Stimulated activated memory B cell treated with anti-CD40 and anti-IgM and Interleukin-4, amounts not matched to agents 10 μg/mL and 1 μg/mL and 100 μg/mL, for 72 hours (primary cell): ENCODE measurements around the gene CRCP.

Experiments used
- ATAC-seq: fragments of 150-1000 bp; cut with Tn5 transposase; 2 replicates; pipeline ENCODE4 v1.10.0; 2021
- H3K27ac Mint-ChIP-seq: one replicate; pipeline ENCODE4 v1.8.0; 2022; ENCODE audit warnings: mild to moderate bottlenecking, mixed read lengths
- H3K27me3 Mint-ChIP-seq: one replicate; pipeline ENCODE4 v1.8.0; 2022; ENCODE audit warnings: mixed read lengths
- H3K36me3 Mint-ChIP-seq: one replicate; pipeline ENCODE4 v1.8.0; 2022; ENCODE audit warnings: mixed read lengths
- H3K4me1 Mint-ChIP-seq: one replicate; pipeline ENCODE4 v1.8.0; 2022; ENCODE audit warnings: mixed read lengths
- H3K4me3 Mint-ChIP-seq: one replicate; pipeline ENCODE4 v1.8.0; 2022; ENCODE audit warnings: mild to moderate bottlenecking, moderate library complexity, mixed read lengths
- H3K9me3 Mint-ChIP-seq: one replicate; pipeline ENCODE4 v1.8.0; 2022; ENCODE audit warnings: mixed read lengths

Gene CRCP

DNA sequence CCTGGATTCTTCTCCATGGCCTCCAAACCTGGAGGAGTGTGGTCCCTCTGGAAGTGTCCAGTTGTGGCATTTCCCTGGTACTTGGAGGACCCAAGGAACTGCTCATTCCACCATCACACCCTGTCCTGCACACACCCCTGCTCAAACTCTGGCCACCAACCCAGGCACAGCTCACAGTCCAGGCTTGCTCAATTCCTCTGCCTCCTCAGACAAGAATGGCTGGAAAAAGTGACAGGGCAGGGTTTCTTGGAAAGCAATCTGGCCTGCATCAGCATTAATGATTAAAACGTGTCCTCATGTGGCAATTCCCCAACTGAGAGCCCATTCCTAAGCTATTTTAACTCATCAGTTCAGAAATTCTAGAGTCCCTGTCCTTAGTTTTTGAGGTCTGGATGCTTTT, 73.3 kb downstream of the CRCP start:
- Mint-ChIP-seq H3K36me3 (no peaks in the 10 kb centered on the region), H3K27ac (no peak overlapping the region), H3K27me3 (peaks cover 29% of the 10 kb centered on the region), H3K4me1 (peaks cover 7% of the 10 kb centered on the region), H3K9me3 (peaks cover 3% of the 10 kb centered on the region), H3K4me3 (no peak overlapping the region)
- no peak for ATAC-seq

DNA sequence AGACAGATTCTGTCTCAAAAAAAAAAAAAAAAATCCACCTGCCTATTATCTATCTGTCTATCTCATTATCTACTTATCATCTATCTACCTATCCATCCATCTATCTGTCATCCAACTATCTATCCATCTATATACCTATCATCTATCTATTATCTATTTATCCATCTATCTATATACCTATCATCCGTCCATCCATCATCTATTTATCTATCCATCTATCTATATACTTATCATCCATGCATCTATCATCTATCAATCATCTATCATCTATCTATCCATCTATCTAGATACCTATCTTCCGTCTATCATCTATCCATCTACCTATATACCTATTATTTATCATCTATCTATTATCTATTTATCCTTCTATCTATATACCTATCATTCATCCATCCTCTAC, 74.0 kb downstream of the CRCP start:
- Mint-ChIP-seq H3K27me3 (peaks cover 29% of the 10 kb centered on the region), H3K4me3 (no peak overlapping the region), H3K27ac (no peak overlapping the region), H3K9me3 (peaks cover 5% of the 10 kb centered on the region), H3K36me3 (no peaks in the 10 kb centered on the region), H3K4me1 (peaks cover 9% of the 10 kb centered on the region)
- ATAC-seq = no peak

DNA sequence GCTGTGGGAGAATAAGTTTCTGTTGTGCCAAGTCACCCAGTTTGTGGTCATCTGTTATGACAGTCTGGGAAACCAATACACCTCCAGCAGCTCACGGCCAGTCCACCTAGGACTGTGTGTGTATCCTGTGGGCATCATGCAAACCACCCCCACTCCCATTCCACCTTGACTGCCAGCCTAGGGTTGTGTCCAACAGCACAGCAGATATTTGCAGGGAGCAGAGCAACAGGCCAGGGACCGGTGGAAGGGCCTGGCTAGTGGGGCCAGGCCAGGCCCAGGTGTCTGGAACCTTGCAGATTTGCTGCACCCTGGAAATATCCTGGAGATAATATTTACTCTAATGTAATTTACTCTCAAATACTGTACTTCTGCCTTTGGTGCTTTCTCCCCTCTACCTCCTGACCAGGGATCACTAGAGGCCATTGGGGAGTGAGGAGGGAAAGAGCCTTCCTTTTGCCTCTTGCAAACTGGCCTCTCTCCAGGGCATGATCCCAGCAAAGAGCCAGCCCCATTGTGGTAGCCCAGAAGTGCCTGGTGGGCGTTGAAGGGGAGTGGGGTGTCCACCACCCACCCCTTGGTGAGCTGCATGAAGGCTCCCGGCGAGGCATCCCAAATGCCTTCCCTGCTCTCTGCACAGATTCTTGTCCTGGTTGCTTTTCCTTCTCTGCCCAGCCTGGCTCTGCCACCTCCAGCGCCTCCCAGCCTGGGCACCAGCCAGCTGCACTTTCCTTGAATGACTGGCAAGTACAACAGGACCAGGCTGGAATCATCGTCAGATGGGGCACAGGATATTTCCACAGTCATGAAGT, 75.3 kb downstream of the CRCP start:
- Mint-ChIP-seq H3K4me1 (peaks cover 6% of the 10 kb centered on the region), H3K4me3 (no peak overlapping the region), H3K9me3 (peaks cover 6% of the 10 kb centered on the region), H3K36me3 (no peaks in the 10 kb centered on the region), H3K27ac (no peak overlapping the region), H3K27me3 (peaks cover 29% of the 10 kb centered on the region)
- no peak for ATAC-seq

DNA sequence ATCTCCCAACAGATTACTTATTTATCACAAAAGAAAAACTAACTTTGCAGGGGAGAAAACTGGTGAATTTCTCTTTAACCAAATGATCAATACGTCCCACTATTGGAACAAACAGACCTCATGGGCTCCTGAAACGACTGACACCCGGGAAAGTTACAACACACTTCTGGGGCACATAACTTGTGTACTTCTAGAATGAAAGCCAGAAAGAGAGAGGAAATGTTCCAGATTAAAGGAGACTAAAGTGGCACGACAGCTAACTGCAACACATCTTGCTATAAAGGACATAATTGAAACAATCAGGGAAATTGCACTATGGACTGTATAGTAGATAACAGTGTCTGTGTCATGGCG, 75.8 kb downstream of the CRCP start:
- Mint-ChIP-seq H3K4me1 (peaks cover 5% of the 10 kb centered on the region), H3K27ac (no peak overlapping the region), H3K27me3 (peaks cover 29% of the 10 kb centered on the region), H3K9me3 (peaks cover 6% of the 10 kb centered on the region), H3K4me3 (no peak overlapping the region), H3K36me3 (no peaks in the 10 kb centered on the region)
- no peak for ATAC-seq

DNA sequence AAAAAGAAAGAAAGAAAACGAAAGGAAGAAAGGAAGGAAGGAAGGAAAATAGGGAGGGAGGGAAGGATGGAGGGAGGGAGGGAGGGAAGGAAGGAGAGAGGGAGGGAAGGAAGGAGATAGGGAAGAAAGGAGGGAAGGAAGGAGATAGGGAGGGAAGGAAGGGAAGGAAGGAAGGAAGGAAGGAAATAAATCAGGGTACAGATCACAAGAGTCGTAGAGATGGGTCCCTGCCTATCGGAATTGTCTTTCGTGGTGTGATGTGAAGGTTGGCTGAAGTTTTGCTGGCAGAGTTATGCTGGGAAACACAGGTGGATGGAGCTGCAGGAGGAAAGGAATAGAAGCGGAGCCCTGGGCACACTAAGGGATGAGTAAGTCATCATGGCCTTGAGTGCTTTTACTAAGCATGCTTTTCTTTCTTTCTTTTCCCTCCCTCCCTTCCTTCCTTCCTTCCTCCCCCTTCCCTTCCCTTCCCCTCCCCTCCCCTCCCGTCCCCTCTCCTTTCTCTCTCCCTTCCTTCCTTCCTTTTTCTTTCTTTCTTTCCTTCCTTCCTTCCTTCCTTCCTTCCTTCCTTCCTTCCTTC, 78.6 kb downstream of the CRCP start:
- H3K27ac Mint-ChIP-seq = no peak overlapping the region
- ATAC-seq = no peak
- H3K4me3 Mint-ChIP-seq = no peak overlapping the region
- no peaks in the 10 kb centered on the region for H3K36me3 Mint-ChIP-seq
- H3K27me3 Mint-ChIP-seq = peaks cover 28% of the 10 kb centered on the region
- H3K9me3 Mint-ChIP-seq = peaks cover 6% of the 10 kb centered on the region
- H3K4me1 Mint-ChIP-seq = peaks cover 5% of the 10 kb centered on the region

DNA sequence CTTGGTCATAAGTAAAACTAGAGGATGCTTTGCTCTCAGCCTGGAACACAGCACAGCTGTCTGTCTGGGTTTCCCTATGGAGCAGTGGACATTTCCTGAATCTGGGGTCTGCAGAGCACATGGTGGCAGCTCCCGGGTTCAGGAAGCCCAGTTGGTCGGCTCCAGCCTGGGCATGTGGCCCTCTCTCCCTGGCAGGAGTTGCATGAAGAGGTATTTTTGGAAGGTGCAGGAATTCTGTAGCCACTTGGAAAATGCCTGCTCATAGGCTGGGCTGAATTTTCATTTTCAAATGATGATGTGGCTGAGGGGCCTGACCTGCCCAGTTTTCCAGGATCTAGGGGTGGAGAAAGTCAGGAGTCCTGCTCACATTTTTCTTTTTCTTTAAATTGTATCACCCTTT, 83.8 kb downstream of the CRCP start:
- no peaks in the 10 kb centered on the region for H3K36me3 Mint-ChIP-seq
- H3K27ac Mint-ChIP-seq = no peak overlapping the region
- peaks cover 32% of the 10 kb centered on the region for H3K27me3 Mint-ChIP-seq
- peaks cover 5% of the 10 kb centered on the region for H3K4me1 Mint-ChIP-seq
- no peak overlapping the region for H3K4me3 Mint-ChIP-seq
- ATAC-seq = no peak
- peaks cover 3% of the 10 kb centered on the region for H3K9me3 Mint-ChIP-seq

DNA sequence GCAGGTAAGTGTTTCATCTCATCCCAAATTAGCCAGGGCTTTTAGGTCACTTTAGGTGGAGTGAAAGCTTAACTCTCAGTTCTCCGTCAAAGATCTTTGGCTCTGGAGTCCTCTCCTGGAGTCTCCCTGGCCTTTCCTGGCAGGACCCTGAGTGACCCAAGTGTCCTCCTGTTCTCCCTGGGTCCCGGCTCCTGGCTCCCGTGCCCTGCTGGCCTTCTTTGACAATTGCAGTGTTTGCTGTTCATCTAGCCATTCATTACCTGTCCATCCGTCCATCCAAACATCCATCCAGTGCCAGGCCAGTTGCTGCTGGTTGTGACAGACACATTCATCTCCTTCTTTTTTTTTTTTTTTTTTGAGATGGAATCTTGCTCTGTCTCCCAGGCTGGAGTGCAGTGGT, 84.3 kb downstream of the CRCP start:
- no peak for ATAC-seq
- H3K9me3 Mint-ChIP-seq = no peaks in the 10 kb centered on the region
- peaks cover 32% of the 10 kb centered on the region for H3K27me3 Mint-ChIP-seq
- no peak overlapping the region for H3K4me3 Mint-ChIP-seq
- no peaks in the 10 kb centered on the region for H3K4me1 Mint-ChIP-seq
- no peak overlapping the region for H3K27ac Mint-ChIP-seq
- H3K36me3 Mint-ChIP-seq = no peaks in the 10 kb centered on the region

DNA sequence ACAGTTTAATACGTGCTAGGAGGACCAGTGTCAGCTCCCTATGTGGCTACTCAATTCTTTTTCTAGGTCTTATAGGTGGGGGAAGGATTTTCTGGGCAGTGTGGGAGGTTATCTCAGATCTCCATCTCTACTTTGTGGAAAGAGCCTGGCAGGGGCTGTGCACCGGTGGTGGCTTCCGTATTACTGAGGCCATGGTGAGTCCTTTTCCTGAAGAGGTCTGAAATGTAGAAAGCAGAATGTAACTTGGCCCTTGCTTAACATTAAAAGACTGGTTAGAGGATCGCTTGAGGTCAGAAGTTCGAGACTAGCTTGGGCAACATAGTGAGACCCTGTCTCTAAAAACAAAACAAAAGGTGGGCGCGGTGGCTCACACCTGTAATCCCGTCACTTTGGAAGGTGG, 87.8 kb downstream of the CRCP start:
- Mint-ChIP-seq H3K36me3 (no peaks in the 10 kb centered on the region), H3K27me3 (peaks cover 32% of the 10 kb centered on the region), H3K9me3 (no peaks in the 10 kb centered on the region), H3K27ac (no peak overlapping the region), H3K4me3 (no peak overlapping the region), H3K4me1 (peaks cover 20% of the 10 kb centered on the region)
- ATAC-seq = no peak
